ENCODE data around the gene BAIAP2.

Gene BAIAP2

DNA sequence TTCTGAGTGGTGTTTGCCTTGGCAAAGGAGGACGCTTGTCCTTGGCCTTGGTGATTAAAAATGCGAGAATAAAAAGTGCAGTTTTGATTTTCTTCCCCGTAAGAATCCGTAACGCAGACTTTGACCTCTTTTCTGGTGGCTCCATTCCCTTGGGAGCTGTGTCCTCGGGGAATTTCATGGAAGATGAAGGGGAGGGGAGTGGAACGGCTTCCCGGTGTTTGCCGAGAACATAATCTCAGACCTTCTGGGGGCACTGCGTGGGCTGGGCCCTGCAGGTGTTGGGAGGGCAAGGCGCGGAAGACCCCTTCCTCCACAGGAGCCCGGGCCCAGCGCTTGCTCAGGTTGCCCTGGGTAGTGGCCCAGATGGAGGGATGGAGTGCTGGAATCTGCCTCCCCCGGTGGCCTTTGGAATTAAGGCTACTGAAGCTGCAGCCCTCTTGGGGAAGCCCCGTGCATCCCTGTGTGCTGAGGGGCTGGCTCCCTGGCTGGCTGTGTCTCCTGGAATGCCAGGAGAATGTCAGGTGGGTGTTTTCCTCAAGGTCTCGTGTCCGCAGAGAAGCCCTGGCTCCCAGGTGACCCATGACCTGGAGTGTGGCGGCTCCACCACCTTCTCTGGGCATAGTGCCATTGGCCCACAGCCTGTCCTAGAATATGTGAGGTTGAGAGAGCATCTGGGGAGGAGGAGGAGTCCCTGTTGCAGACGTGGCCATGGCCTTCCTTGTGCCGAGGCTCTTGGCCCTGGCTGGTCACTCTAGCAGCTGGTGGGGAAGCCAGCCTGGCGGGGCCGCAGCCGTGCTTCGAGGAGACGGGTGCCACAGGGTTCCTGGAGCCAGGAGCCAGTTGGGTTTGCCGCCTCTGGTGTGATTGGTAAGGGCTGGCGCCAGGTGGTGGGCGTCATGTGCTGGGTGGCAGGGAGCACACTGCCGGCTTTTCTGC is 3.1 kb downstream of the BAIAP2 start:
- DNase-seq, result no peak

DNA sequence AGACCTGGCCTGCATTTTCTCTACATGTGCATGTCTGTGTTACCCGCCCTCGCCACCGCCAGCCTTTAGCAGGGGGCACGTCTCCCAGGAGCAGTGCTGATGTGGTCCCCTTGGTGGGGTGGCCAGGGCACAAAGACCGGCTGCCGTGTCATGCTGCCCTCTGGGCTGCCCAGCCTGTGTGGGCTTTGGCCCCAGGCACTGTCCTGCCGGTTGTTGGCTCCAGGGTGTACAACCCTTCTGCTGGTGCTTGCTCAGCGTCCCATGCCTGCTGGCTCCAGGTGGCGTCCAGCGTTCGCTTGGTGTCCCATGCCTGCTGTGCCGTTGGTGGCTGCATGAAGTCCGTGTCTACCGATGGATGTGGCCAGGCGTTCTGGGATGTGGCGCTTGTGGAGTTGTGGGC is 4.1 kb downstream of the BAIAP2 start:
- DNase-seq, result no peak

DNA sequence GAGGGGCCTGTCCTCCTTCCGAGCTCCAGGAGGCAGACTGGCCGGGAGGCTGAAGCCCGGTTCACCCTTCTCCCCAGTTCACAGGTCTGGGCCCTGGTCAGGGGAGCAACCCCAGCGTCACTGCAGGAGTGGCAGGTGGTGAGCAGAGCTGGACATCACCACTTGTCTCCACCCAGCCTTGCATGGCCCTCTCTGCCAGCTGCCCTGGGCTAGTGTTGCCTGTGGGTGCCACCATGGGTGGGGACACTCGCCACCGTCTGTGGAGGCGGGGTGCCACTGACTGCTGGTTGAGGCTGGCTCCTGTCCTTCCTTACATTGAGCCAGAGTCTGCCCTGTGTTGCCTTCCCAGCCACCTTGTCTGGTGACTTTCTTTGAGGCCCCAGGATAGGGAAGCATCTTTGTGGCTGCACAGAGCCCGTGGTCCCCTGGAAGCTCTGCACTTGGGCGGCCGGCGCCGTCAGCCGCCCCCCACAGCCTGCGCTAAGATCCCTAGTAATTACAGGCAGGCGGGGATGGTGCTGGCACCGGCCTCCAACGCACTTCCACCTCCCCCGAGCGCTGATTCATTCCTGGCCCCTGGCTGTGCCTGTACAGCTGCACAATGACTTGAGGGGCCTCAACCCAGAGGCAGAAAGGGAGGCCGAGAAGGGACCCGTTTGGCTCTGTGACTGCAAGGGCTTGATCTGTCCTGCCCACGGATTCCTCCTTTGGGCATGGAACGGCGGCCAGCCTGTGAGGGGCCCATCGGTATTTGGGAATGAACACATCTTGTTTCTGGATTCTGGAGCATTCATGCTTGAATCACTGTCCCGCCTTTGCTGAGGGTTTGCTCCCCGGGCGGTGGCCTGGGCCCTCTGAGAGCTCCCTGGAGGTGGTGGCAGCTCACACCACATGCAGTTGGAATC is 5.2 kb downstream of the BAIAP2 start:
- DNase-seq, result no peak

DNA sequence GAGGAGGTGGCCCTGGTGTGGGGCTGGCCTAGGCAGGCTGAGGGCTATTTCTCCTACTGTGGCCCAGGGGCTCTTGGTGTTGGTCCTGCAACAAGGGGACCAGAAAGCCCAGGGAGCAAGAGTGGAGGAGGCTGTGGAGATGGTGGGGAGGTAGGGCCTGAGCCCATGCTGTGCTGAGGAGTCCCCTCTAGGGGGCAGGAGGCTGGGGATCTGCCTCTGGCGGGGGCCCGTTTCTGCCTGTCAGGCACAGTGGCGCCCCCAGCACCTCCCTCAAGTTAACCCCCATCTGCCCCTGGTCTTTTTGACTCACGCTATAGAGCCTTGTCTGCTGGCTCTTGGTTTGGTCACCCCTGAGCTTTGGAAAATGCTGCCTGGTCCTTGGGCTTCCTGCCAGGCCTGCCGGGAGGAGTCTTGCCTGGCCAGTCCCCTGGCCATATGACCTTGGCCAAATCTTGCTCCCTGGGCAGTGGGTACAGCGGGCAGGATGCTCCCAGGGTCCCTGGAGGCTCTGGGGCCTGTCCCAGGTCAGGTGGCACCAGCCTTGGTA is 5.9 kb downstream of the BAIAP2 start:
- DNase-seq, result no peak

DNA sequence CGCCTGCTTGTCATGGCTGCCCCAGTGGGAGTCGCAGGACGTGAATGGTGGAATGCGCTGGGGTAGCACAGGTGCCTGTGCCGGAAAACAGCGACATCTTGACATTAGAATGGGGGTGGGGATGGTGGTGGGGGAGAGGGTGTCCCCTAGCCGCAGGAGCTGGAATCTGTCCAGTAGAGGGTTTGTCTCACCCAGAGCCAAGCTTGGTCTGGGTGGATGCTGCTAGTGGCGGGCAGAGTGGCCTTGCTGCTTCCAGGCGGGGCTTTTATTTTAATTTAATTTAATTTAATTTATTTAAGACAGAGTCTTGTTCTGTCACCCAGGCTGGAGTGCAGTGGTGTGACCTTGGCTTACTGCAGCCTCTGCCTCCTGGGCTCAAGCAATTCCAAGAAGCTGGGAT is 7.7 kb downstream of the BAIAP2 start:
- DNase-seq, result no peak

DNA sequence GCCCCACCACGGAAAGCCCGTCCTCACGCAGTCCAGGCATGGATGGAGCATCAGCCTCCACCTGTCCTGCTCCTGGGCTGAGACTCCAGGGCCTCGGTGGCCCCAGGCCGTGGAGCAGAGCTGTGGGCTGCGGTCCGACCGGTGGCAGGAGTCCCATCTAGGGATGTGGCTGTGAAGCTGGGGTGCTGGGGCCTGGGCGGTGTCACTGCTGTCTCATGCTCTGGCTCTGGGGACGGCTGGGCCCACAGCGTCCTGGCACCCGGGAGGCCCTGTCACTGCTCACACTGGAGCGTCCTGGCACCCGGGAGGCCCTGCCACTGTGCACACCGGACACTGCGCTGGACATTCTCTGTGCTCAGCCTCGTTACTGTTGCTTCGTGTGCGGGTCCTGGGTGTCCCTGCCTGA is 8.4 kb downstream of the BAIAP2 start:
- DNase-seq, result no peak

DNA sequence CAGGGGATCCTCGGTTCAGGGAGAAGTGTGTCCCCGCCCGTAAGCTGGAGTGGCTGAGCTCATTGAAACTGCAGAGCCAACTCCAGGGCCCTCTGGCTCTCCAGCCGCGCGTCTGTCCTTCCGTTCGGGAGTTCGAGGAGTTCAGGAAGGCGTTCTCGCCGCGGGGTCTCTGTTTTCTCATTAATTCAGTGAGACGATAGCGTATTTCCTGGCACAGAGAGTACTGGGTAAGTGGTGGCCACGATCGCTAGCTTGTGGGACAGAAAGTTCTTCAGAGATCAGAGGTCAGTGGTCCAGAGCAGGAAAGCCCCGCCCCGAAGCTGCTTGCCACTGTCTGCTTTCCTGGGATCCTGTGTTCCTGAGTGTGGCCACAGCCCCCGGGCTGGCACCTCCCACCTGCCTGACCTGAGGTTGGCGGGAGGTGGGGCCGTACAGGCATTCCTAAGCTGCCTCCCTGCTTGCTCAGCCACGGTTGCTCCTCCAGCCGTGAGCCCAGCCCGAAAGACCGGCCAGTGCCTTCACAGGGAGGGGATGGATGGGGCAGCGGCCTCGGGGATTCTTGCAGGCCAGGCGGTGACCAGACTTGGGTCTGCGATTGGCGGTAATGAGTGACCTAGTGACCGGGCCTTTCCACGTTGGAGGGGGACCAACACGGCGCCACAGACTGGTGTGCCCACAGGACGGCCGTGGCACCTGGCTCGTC is 8.9 kb downstream of the BAIAP2 start:
- DNase-seq, result no peak

DNA sequence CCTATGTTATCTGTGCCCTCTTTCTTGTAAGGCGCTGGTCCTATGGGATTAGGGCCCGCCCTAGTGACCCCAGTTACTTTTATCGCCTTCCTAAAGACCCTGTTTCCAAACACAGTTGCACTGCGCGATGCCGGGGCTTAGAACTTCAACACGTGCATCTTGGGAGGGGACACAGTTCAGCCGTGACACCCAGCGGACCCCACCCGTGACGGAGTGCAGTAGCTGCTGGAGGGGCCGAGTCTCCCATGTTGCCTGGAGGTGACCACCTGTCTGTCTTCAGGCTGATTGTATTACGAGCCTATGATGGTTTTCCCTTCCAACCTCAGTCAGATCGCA is 9.4 kb downstream of the BAIAP2 start:
- no peak for DNase-seq

DNA sequence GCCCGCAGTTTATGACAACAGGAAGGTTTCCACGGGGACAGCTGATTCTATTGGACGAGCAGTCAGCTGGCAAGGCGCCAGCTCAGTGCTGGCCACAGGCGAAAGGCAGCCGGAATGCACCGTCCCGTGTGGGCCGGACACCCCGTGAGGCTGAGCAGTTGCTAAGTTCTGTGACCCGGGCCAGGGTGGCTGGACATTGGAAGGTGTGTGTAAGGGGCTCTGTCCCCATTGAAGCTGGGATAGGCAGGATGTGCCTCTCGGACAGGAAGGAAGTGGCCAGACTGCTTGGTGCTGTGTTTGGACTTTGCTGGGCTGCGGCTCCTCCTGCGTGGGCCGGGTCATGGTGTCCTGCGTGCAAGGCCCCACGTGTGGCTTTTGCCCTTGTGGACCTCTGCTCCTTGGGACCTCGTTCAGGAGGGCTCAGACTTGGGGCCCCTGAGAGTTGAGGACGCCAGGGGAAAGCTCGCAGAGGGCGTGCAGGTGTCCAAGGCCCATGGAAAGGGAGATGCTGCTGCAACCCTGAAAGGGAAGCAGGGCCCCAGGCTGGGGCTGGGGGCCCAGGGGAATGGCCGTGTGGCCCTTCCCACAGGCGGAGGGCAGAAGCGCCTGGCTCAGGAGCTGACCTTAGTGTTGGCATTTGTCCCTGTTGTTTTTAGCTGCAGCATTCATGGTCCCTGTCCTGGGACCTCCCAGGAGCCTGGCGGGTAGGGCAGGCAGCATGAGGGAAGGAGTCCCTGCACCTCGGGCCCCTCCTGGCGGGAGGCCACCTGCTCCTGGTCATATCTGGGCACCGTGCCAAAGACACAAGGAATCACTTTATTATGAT is 10.0 kb downstream of the BAIAP2 start:
- no peak for DNase-seq

DNA sequence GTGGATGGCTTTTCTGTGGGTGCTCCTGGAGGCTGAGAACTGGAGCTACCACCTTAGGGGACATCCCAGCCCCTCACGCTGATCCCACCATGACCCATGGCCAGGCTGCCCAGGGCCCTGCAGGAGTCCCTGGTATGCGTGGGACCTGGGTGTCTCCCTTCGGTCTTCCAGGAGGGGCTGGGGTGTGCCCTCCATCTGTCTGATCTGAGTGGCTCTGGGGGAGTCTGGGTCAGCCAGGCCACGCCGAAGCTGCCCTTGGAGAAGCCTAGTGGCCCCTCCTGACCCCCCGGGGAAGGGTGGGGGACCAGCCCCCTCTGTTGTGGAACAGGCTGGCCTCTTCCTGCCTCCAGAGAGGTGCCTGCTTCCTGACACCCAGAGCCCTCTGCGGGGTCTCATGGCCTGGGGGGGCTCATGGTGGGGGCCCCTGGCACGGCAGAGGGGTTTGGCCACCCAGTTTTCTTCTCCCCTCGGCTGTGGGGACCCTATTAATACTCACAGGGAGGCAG is 10.7 kb downstream of the BAIAP2 start:
- DNase-seq, result no peak

DNA sequence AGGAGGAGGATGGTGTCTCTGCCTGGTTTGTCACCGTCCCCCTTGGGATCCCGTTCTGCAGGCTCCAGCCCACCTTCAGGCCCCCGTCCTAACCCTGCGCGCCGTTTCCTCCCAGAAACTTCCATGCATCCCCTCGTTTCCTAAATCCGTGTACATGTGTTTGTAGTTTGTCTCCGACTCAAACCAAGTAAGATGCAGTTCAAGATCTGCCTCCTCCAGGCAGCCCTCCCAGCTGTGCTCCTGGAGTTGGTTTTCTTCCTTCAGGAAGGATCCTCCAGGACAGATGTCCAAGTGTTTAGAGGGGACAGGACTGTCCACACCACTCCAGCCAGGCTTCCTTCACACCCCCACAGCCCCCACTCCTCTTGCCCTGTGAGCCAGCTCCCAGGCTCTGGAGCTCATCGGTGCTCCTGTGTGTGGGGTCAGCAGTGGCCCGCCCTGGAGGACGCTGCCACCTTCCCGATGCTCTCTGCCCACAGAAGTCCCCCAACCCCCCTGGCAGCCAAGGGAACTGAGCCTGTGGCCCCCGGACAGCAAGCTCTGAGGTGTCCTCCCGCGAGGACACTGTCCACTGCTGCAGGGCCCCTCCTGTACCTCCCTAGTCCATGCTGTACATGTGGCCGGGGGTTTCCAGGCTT is 11.3 kb downstream of the BAIAP2 start:
- DNase-seq, result no peak

DNA sequence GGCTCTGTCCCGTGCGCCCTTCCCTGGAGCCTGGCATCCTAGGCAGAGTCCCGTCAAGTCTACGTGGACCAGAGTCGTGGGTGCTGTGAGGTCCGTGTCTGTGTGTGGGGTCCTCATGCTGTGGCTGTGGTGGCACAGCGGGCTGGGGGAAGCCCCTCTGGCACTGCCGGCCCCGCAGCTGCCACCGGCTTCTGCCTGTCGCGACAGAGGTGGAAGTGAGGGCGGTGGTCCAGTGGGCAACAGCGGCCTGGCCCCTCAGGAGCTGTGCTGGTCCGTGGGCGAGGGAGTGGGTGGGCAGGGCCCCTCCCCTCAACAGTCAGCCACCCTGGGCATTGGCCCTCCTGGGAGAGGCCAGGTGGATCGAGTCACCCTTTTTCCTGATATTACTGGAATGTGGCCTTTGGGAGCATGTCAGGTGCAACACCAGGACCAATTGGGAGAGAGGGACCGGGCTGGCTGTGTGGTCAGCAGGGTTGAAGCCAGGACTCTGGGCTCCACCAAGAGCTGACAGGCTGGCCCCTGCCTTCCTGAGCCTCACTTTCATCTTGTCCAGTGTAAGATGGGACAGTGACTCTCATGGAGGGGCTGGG is 11.9 kb downstream of the BAIAP2 start:
- DNase-seq, result no peak

DNA sequence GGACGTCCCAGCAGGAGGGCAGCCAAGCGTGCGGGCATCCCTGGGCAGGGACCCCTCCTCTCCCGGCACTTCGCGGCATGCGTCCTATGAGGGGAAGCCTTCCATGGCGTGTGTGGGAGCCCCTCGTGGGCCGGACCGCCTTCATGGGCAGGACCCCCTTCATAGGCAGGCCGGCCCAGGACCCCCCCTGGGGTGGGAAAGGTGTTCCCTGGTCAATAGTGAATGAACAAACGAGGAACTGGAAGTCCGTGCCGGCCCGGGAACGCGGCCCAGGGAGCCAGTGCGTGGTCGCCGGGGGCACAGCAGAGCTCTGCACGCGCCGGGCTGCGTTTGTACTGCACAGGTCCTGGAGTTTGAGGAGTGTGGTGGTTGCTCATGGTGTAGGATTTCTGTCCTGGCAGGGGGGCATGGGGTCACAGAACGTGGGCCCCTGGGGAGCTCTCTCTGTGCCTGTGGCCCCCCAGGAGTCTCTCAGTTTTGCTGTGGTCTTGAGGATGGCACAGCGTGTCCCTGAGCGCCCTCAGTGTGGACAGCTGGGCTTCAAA is 13.9 kb downstream of the BAIAP2 start:
- no peak for DNase-seq

DNA sequence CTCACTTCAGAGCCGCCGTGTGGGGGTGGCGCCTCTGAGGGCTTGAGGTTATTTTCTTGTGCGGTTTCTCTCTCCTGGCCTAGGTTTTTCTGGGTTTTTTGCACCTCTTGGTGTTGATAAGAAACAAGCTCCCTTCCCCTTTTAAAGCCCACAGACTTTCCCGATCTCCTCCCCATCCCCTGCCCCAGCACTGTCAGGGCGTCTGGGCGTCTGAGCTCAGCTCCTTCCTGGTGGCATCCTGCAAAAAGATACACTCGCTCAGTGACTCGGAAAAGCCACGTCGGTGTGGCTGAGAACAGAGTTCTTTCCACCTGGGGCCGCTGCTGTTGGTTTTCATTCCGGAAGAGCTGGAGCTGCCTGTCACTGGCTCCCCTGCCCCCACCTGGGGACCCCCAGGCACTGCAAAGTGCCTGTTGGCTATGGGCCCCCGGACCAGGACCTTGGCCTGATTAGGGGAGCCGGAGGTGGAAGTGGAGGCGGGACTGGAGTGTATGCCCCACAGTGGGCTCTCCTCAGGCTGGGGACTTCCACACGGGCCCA is 14.5 kb downstream of the BAIAP2 start:
- DNase-seq, result no peak

DNA sequence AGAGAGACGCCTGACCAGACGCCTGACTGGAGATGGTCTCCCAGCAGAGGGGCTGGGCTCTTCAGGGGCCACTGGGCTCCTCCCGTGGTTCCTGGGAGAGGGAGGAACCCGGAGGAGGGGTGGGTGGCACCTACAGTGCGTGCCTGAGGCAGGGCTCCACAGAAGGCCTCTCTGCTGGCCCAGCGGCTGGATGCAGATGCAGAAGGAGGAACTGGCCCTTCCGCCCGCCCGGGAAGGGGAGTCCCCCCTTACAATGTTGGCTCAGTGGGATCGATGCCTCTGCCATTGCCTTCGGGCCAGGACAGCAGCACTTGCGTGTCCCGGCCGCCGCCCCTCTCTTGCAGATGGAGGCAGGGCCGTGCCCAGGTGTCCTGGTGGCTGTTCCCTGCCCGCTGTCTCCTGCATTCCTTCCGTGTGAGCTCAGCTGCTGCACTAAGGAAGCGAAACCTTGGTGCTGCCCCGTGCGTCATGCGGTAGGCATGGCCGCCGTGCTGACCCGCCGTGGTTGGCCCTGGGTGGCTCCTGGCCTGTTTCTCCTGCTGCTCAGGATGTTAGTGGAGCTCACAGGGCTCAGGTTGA is 15.1 kb downstream of the BAIAP2 start:
- DNase-seq, result no peak

DNA sequence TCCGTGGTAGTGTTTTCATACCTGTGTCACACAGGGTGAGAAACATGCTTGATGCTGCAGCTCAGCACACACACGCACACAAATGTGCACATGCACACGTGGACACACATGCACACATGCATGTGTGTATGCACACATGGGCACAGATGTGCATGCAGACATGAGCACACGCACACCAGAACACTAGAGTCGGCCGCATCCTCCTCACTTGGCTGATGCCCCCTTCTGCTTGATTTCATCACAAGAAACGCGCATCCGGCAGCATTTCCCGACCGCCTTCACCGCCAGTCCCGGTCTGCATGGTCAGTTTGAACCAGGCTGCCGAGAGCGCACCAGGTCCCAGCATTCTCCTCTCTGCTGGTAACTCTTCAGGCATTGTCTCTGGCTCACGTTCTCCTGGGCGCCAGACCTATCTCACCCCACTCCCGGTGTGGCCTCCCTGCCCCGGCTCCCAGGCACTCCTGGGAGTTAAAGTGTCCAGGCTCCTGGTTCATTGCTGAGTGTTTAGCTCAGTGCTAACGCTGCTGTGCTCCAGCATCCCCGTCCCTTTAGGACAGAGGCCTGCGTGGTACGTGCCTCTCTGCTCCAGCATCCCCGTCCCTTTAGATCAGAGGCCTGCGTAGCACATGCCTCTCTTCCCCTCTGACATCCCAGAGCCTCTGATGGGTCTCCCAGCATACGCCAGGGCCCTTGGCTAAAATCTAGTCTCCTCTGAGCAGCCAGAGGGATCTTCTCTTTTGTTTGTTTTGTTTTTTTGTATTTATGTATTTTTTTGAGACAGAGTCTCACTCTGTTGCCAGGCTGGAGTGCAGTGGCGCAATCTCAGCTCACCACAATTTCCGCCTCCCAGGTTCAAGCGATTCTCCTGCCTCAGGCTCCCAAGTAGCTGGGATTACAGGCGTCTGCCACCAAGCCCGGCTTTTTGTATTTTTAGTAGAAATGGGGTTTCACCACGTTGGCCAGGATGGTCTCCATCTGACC is 16.0 kb downstream of the BAIAP2 start:
- DNase-seq, result no peak

DNA sequence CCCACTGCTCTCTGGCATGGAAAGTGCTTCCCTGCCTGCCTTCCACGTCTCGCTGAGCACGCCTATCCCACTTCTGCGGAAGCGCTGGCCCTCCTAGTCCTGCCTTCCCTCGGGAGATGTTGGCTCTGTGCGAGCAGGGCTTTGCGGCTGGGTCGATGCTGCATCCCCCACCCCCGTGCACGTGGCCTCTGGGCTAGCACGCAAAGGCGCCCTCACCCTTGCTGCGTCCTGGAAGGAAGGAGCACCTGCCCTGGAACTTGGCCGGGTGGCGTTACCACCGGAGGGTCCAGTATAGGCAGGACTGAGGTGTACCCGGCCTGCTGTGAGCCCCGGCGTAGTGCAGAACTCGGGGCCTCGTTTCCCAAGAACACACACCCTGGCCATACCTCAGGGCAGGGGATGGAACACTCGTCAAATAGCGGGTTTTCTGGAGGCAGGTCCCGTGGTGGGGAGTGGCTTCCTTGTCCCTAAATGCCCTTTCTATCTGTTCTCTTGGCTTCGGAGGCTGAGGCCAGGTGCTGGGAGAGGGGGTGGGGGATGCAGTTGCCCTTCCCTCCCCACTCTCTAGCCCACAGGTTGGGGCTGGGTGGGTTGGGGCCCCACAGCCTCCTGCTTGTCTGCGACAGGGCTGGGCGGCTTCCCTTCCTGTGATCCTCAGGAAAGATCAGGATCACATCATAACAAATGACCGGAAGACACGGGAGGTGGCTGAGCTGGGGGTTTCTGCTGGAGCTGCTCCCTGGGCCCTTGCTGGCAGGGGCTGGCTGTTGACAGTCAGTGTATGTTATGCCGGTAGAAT is 17.4 kb downstream of the BAIAP2 start:
- no peak for DNase-seq
